Neural progenitor cell (in vitro differentiated cells): ENCODE results near the gene MGRN1.

Experiments used
- EZH2 ChIP-seq: fragments of 200-600 bp; sonication (generic); IDR thresholded peaks from 2 replicates; pipeline ENCODE4 v1.6.1; 2017; ENCODE audit warnings: antibody characterized with exemption, mild to moderate bottlenecking, moderate library complexity
- EZH2phosphoT487 ChIP-seq: fragments of 200-600 bp; sonication (generic); IDR thresholded peaks from 2 replicates; pipeline ENCODE4 v1.6.1; 2017; ENCODE audit warnings: antibody characterized with exemption
- TF ChIP-seq, protein P1 (sequence below): fragments of 200-600 bp; sonication (generic); IDR thresholded peaks from 2 replicates; pipeline ENCODE4 v1.5.1; 2017; ENCODE audit warnings: antibody characterized with exemption, mild to moderate bottlenecking

DNA sequence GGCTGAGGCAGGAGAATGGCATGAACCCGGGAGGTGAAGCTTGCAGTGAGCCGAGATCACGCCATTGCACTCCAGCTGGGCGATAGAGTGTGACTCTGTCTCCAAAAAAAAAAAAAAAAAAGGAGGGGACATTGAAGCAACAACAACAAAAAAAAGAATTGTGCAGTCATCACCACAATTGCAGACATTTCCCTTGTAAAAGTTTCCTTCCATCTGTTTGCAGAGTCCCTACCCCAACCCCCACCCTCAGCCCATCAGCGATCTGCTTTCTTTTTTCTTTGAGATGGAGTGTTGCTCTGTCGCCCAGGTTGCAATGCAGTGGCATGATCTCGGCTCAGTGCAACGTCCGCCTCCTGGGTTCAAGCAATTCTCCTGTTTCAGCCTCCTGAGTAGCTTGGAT is 3.7 kb downstream of the MGRN1 start:
- TF ChIP-seq EZH2 (no peak), EZH2phosphoT487 (no peak)
- TF ChIP-seq, protein P1, sequence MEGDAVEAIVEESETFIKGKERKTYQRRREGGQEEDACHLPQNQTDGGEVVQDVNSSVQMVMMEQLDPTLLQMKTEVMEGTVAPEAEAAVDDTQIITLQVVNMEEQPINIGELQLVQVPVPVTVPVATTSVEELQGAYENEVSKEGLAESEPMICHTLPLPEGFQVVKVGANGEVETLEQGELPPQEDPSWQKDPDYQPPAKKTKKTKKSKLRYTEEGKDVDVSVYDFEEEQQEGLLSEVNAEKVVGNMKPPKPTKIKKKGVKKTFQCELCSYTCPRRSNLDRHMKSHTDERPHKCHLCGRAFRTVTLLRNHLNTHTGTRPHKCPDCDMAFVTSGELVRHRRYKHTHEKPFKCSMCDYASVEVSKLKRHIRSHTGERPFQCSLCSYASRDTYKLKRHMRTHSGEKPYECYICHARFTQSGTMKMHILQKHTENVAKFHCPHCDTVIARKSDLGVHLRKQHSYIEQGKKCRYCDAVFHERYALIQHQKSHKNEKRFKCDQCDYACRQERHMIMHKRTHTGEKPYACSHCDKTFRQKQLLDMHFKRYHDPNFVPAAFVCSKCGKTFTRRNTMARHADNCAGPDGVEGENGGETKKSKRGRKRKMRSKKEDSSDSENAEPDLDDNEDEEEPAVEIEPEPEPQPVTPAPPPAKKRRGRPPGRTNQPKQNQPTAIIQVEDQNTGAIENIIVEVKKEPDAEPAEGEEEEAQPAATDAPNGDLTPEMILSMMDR, result no peak
